ENCODE data around the gene GPC6. TPM values are rescaled to one million over a fixed set of nuclear protein-coding genes. Genes with fewer than 3 reads are reported as not detected.

GPC6 gene
- total RNA-seq, 4 donors from 2014 or later = 13.7 to 21.7 (median 16.5) TPM

DNA sequence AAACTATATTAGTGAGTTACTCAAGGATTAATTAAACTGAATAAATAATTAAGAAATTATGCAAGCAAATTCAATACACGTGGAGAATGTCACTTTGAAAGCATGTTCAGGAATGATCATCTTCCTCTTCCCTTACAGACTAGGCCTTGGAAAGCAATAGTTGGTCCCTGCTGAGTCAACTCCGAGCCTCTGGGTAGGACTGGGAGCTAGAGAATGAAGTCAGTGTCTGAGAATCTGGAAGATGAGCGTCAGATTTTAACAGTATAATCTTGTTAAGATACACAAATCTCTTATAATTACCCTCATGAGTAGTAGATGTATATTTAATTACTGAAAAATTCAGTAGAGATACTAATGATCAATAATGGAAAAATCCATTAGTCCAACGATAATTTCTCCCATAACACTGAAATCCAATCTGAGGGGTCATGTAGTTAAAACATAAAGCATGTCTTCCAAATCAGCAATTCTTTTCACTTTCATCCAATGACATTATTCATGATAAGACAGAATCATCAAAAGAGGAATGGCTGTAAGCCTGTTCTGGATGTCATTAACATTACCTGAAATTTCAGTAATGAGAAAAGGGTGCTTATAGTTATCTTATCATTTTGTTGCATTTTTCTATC is 829.9 kb downstream of the GPC6 start:
- no peaks in the 10 kb centered on the region for H3K9me3 ChIP-seq
- H3K4me1 ChIP-seq = no peaks in the 10 kb centered on the region
- no peaks in the 10 kb centered on the region for H3K36me3 ChIP-seq
- no peaks in the 10 kb centered on the region for H3K27me3 ChIP-seq
- no peak for TF ChIP-seq CTCF (IDR thresholded peaks at IDR 0.05)
- no peak for TF ChIP-seq POLR2A (IDR thresholded peaks at IDR 0.05)
- TF ChIP-seq POLR2AphosphoS5 (IDR thresholded peaks at IDR 0.05) = no peak
- TF ChIP-seq EP300 (IDR thresholded peaks at IDR 0.05) = no peak
- H3K27ac ChIP-seq = no peak overlapping the region
- WGBS, 2 donors (ENCODE audit: low coverage in 1 of 2) = 61 to 83% methylated on average over 4 of the region's 4 CpGs
- no peak overlapping the region for H3K4me3 ChIP-seq
- no peak for ATAC-seq

DNA sequence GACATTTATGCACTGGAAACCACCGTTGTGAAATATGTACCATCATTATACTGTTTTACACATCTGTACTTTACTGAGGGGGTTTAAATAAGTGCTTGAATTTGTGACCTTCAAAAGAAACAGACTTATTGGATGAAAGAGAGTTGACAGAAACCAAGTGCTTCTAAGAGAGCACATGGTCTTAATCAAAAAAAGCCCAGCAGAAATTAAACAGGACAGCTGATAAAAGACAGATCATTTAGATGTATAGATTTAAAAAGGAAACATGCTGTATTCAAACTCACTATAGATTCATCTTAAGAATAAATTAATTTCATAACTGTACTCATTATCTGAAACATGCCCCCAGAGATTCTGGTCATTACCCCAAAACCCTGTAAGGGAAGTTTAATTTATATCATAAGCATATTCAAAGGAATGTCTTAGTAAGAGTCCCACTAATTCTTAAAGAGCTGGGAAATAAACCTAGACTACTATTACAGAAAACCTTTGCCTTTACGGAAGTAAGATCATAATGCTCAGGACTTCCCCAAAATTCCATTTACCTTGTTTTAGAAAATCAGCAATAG is 831.1 kb downstream of the GPC6 start:
- Histone ChIP-seq H3K9me3 (no peaks in the 10 kb centered on the region), H3K4me3 (no peak overlapping the region), H3K27ac (no peak overlapping the region), H3K36me3 (no peaks in the 10 kb centered on the region), H3K27me3 (no peaks in the 10 kb centered on the region), H3K4me1 (no peaks in the 10 kb centered on the region)
- 58 to 88% methylated on average over 2 of the region's 2 CpGs for WGBS, 2 donors (ENCODE audit: low coverage in 1 of 2)
- ATAC-seq = no peak
- TF ChIP-seq POLR2A (IDR thresholded peaks at IDR 0.05) = no peak
- no peak for TF ChIP-seq CTCF (IDR thresholded peaks at IDR 0.05)
- TF ChIP-seq POLR2AphosphoS5 (IDR thresholded peaks at IDR 0.05) = no peak
- no peak for TF ChIP-seq EP300 (IDR thresholded peaks at IDR 0.05)

- no peak overlapping the region for H3K4me3 ChIP-seq
- TF ChIP-seq EP300 (IDR thresholded peaks at IDR 0.05) (no peak), CTCF (IDR thresholded peaks at IDR 0.05) (no peak), POLR2AphosphoS5 (IDR thresholded peaks at IDR 0.05) (no peak), POLR2A (IDR thresholded peaks at IDR 0.05) (no peak)
- no peaks in the 10 kb centered on the region for H3K4me1 ChIP-seq
- no peak overlapping the region for H3K27ac ChIP-seq
- no peaks in the 10 kb centered on the region for H3K36me3 ChIP-seq
- H3K9me3 ChIP-seq = no peaks in the 10 kb centered on the region
- no peak for ATAC-seq
- 61 to 83% methylated on average over 2 of the region's 2 CpGs for WGBS, 2 donors (ENCODE audit: low coverage in 1 of 2)
- H3K27me3 ChIP-seq = no peaks in the 10 kb centered on the region
These were observed 832.3 kb downstream of the GPC6 start for GRCh38 chr13:94058821-94059360.

DNA sequence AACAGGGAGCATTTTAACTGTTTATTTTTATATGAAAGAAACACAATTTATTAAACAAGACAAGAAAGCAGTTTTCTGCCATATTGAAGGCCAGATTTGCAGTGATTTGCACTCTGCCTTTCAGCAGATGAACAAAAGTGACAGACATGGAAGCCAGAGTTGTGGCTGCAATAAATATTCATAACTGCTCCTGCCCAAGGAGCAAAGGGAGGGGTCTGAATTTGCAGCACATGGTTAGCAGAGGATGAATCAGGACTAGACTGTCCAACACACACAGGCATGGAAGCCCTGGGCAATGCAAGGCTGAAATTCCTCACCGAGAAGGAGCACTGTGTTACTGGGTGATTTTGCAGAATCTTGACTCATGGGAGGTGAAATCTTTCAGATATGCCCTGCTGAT is 834.7 kb downstream of the GPC6 start:
- ATAC-seq = no peak
- H3K9me3 ChIP-seq = no peaks in the 10 kb centered on the region
- no peak overlapping the region for H3K4me3 ChIP-seq
- H3K36me3 ChIP-seq = no peaks in the 10 kb centered on the region
- no peaks in the 10 kb centered on the region for H3K4me1 ChIP-seq
- H3K27ac ChIP-seq = no peak overlapping the region
- WGBS, 2 donors (ENCODE audit: low coverage in 1 of 2) = 88% methylated on average over 1 of the region's 1 CpG; no CpG with 5 or more reads in 1 of the 2 donors
- TF ChIP-seq POLR2A (IDR thresholded peaks at IDR 0.05) = no peak
- H3K27me3 ChIP-seq = no peaks in the 10 kb centered on the region

DNA sequence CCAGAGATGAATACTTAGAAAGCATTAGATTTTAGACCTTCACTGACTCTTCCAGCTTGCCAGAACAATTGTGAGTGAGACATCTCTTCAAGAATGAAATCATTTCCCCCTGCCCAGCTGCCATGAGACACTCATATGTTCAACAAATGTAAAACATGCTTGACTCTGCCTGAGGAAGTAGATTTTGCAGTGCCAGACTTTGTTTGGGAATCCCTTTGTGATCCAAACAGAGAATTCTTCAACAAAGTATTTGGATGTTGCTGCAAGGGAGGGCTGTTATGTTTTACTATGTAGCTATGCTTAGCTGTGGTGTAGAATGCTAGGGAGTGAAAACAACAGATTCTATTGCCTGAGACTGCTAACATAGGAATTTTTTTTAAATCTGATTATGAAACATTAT is 836.5 kb downstream of the GPC6 start:
- no peaks in the 10 kb centered on the region for H3K27me3 ChIP-seq
- H3K9me3 ChIP-seq = no peaks in the 10 kb centered on the region
- H3K36me3 ChIP-seq = no peaks in the 10 kb centered on the region
- no peak overlapping the region for H3K27ac ChIP-seq
- TF ChIP-seq EP300 (IDR thresholded peaks at IDR 0.05) (no peak), POLR2AphosphoS5 (IDR thresholded peaks at IDR 0.05) (no peak), CTCF (IDR thresholded peaks at IDR 0.05) (no peak), POLR2A (IDR thresholded peaks at IDR 0.05) (no peak)
- no peak for ATAC-seq
- no peak overlapping the region for H3K4me3 ChIP-seq
- no peaks in the 10 kb centered on the region for H3K4me1 ChIP-seq
